GM18909 (cell line): ENCODE results near the gene SLC4A2.
"Not testable (repeated sequence)": the region's sequence is repeated elsewhere in the genome, so short reads cannot be mapped to it uniquely, and the experiment has no call there.

Source experiments
- ATAC-seq: cut with Tn5 transposase; IDR thresholded peaks from one replicate; pipeline ENCODE4 v1.9.1; 2021; ENCODE audit warnings: mild to moderate bottlenecking; ENCODE audit not compliant: unreplicated experiment, poor library complexity

Gene SLC4A2

DNA sequence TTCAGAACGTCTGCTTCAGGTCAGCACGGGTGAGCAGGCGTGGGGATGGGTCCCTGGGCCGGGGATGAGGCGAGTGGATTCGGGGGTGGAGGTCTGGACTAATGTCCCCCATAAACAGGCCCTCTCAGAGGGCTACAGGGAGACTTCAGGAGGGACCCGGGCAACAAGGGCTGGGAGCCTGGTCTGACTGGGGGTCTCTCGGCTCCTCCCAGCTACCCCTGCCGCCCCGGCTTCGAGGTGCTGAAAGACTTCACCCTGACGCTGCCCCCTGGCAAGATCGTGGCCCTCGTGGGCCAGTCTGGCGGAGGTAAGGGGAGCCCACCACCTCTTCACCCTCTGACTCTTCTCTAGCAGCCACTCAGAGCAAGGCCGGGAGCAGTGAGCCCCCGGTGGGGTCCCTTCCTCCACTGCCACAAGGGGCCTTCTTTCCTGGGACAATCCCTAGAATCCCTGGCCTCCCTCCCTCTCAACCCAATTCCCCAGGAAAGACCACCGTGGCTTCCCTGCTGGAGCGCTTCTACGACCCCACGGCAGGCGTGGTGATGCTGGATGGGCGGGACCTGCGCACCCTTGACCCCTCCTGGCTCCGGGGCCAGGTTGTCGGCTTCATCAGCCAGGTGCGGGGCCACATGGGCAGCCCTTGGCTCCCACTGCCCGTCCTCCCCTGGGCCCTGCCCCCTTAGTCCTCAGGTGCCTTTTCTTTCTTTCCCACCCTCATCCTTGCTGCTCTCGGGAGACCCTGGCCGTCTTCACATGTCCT lies 18.6 kb upstream of the SLC4A2 start:
- ATAC-seq, result no peak

GRCh38 chr7:151043449-151043848 lies 15.9 kb upstream of the SLC4A2 start:
- ATAC-seq, result not testable (repeated sequence)

DNA sequence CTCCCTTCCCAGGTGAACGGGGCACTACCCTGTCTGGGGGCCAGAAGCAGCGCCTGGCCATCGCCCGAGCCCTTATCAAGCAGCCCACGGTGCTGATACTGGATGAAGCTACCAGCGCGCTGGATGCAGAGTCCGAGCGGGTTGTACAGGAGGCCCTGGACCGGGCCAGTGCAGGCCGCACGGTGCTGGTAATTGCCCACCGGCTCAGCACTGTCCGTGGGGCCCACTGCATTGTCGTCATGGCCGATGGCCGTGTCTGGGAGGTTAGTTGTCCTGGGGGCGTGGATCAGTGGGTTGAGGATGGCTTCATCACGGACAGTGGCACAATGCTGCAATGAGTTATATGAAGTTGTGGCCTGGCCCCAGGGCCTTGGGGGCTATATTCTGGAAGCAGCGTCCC lies 15.4 kb upstream of the SLC4A2 start:
- no peak for ATAC-seq

DNA sequence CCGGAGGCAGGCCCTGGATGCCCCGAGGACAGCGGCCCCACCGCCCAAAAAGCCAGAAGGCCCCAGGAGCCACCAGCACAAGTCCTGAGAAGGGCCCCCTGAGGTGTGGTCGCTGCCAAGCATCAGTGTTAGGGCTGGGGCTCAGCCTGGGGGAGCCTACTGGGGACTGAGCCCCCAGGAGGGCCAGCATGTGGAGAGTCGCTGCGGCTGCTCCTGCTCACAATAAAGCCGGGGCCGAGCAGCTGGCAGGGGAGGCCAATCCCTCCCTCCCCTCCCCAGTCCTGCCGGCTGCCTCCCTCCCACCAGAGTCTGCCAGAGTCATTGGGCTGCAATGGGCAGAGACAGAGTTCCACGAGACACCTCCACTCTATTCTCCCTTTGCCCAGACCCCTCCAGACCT lies 14.1 kb upstream of the SLC4A2 start:
- ATAC-seq, result no peak

DNA sequence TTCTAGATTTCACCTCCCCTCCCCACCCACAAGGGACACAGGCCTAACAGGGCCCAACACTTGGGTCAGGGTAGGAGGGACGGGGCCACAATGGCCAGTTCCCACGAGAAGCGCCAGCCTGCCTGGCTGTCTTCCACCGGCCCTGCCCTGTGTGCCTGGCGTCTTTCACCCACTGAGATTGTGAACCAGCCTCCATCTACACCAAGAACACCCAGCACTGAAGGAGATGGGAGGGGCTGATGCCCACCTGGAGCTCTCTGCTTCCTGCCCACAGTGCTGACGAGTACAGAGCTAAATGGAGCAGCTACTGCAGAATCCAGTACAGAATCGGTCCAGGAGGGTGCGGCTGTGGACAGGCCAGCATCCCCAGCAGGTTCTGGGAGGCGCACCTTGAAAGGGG lies 13.4 kb upstream of the SLC4A2 start:
- no peak for ATAC-seq

DNA sequence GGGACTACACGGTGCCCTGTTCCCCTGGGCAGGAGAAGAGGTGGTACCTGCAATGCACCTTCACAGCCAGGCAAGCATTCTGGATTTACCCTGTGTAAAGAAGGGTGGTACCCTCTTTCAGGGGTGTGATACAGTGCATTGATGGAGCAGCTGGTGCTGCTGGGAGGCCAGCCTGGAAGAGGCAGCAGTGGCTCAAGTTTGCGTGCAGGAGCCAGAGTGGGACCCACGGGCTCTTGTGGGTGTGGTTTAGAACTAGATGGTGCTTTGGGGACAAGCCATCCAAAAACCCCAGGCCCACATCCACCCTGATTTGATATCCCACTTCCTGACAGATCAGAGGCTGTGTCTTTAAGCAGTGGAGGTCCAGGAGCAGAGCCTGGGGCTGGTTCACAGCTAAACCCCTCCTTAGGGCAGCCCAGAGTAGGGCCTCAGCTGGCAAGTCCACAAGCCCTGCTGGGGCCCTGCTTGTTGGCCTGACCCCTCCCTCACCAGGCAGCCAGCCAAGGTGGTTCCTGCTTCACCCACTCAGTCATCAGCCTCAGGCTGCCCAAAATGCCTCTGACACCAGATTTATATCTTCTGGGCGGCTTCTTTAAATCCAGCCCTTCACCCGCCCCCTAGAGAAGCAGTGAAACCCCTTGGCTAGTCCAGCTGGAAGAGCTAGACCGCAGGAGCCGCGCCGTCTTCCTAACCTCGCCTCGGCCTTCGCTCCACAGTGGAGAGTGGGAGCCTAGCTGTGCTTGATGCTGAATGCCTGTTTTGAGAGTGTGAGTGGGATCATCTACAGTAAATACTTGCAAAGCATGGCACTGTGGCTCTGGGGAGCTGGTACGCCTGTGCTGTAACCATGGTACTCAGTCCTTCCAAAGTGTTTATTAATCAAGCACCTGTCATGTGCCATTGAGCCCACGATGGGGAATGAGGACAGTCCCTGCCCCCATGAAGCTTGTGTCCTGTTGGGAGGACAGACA lies 12.5 kb upstream of the SLC4A2 start:
- no peak for ATAC-seq

GRCh38 chr7:151047976-151048815 lies 11.2 kb upstream of the SLC4A2 start, which contains the start of gene ASIC3:
ASIC3 (plus strand) TSS chr7:151048531; CDS start chr7:151048886, 355 bp downstream.
- ATAC-seq, result no peak

- no peak for ATAC-seq
Observed at GRCh38 chr7:151048911-151049463, 10.4 kb upstream of the SLC4A2 start.

DNA sequence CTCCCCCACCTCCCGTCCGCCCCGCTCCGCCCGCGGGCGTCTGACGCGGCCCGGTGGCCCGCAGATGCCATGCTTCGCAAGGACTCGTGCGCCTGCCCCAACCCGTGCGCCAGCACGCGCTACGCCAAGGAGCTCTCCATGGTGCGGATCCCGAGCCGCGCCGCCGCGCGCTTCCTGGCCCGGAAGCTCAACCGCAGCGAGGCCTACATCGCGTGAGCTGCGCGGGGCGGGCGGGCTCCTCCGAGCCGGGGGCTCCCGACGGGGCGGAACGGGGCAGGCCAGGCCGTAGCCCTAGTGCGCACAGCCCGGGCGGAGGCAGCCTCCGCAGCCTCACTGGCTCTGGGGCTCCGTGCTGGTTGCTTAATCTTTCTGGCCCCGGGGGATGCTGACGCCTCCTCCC lies 8.3 kb upstream of the SLC4A2 start:
- ATAC-seq, result no peak

- no peak for ATAC-seq
Observed at GRCh38 chr7:151053096-151053495, 6.3 kb upstream of the SLC4A2 start.

- ATAC-seq, result no peak
Observed at GRCh38 chr7:151053751-151054150, 5.6 kb upstream of the SLC4A2 start.

DNA sequence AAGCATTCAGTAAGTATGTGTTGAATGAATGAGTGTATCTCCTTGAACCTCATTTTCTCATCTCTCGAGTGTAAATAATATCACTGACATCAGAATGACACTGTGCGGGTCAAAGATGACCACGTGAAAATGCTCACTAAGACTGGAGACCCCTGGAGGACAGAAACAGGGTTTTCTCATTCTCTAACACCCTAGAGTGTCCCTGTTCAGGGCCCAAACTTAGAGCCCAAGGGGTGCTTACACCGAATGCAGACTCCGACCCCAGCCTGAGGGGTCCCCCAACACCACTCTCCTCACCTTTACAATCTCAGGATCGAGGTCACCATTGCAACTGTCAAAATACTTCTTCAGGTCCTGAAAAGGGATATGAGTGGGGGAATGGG lies 3.1 kb upstream of the SLC4A2 start:
- no peak for ATAC-seq

- ATAC-seq, result no peak
Observed at GRCh38 chr7:151056666-151057505, 2.5 kb upstream of the SLC4A2 start.

DNA sequence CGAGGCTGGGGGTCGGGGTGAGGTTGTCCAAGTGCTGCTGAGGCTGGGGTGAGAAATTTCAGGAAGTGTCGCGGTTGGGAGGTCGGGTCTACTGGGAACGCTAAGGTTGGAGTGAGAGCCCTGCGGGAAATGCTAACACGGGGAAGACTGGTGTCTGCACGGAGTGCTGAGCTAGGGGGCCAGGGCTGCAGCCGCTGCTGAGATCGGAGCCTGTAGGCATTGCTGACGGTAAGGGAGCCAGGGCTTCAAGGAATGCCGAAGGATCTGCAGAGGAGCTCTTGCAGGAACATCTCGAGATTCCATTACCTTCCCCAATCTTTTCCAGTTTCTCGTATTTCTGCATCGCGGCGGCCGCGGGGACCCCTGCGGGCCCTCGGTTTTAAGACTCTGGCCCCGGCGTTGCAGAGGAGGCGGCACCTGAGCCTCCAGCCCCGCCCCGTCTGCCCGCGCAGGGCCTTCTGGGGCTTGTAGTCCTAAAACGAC lies 1.8 kb upstream of the SLC4A2 start, which contains the start of gene CDK5:
Gene CDK5 (minus strand): TSS at position 392 of the 483 bp plus-strand sequence. CDS start 49 bp downstream, at position 343.
- ATAC-seq, result peak; percentile 20

DNA sequence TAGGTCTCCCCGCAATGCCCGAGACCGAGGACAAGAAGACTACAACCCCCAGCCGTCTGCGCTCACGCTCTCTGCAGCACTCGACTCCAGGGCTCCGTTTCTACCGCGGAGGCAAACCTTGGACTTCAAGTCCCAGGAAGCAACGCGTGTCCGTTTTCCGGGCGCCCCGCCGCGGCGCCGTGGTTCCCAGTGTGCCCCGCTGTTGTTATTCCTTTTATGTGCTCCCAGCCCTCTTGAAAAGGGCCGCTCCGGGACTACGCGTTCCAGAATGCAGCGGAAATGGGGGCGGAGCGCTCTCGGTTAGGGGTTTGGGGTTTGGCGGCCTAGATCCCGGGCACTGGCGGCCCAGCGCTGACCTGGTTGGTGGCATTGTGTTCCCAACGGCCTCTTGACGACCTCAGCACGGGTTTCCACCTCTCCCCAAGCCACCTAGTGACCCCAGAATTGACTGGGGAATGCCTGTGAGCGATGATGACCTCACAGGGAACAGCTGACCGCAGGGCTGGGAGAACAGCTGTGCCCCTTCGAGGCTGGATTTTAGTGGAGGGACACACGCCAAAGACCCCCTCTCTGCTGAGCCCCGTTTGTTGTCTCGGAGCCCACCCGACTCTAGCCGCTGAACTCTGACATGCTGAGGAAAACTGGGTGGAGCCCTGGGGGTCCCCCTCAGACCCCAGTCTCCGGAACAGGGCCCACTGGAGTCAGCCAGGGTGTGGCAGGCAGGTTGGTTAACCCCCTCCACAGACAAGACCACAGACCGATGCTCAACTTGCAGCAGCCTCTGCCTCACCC lies 1.2 kb upstream of the SLC4A2 start:
- ATAC-seq, result peak; percentile 88

DNA sequence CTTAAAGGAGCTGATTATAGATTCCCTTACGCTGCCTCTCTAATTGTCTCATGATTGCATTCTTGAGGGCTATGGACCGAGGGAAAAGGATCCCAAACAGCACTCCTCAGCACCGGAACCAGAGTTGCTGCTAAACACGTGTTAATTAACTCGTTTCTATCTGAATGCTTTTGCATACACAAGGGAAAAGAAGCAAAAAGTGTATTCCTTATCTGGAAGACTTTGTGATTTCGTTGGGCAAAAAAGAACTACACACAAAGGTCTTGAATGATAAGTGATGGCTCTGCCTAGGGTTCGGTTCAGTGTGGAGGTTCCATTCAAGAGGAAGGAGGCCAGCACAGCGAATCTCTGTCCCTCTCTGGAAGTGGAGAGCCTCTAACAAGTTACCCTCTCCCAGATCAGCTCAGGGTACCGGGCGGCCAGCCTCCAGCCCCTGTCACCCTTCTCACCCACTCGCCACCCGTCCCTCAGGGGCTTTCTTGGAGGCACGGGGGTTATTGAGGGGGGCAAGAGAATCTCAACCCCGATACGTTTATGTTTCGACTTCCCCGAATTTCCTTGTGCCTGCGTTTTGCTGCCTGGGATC lies 515 bp upstream of the SLC4A2 start:
- ATAC-seq, result no peak

- ATAC-seq, result no peak
Observed at GRCh38 chr7:151060113-151060415, 675 bp downstream of the SLC4A2 start.
